NCI-H2171 (cell line): Measurements from ENCODE around the gene BAG2.

Experiments used
- DNase-seq: peaks from one replicate; lab custom pipeline; 2025; lab: John Stamatoyannopoulos, UW

Gene BAG2

DNA sequence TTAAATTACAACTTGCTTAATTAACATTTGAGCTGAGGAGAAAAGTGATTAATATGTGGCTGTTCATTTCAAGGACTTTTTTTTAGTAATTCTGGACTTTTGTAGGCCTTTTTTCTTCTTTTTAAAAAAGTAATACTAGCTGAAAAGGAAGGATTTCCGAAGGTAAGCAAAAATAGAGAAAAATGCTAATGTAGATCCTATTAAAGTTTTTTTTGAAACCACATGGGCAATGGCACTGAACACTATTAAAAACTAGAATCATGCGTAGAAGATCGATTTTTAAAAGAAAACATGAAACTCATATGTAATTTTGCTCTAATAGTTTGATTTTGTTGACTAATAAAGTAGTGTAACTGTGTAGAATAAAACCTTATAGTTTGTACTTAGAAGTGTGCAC, 2.4 kb downstream of the BAG2 start:
- no peak for DNase-seq

DNA sequence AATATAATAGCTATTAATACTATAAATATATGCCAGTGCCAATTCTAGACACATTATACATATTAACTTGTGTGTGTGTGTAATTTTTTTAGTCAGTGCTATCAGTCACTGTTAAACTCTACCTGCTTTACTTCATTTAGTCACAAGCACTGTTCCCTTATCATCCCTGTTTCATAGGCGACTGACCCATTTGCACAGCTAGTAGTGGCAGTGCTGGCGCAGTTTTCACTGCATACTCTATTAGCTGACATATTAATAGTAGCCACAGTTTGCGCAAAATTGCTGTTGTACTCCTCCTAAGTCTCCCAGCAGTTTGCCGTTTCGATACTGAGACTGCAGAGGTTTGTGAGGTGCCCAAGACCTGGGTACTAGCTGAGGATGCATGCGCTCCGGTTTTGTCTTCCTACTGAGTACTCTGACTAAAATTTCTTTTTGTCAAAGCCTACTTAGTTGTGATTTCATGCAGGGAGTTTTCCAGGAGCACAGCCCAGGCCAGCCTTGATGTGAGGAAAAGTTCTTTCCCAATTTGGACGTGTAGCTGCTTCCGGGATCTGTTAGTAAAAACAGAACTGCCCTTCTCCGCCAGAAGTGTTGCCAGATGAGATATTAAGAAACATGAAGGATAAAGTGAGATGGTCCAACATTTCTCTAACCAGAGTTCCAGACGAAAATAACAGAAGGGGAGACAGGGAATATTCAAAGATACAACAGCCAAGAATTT, 5.6 kb downstream of the BAG2 start:
- DNase-seq = no peak

DNA sequence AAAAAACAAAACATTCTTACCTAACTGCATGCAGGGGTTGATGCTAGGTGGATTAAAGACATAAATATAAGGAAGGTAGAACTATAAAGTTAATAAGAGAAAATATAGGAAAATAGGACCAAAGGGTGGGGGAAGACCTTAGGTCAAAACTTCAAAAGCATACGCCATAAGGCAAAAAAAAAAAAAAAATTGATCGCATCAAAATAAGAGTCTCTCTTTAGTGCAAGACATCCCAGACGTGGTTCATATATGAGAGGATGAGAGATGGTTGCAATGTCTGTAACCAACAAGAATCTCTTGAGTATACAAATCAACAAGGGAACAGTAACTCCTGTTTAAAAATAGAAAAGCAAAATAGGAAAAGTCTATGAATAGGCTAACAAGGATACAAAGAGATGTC, 8.5 kb downstream of the BAG2 start:
- DNase-seq = no peak

DNA sequence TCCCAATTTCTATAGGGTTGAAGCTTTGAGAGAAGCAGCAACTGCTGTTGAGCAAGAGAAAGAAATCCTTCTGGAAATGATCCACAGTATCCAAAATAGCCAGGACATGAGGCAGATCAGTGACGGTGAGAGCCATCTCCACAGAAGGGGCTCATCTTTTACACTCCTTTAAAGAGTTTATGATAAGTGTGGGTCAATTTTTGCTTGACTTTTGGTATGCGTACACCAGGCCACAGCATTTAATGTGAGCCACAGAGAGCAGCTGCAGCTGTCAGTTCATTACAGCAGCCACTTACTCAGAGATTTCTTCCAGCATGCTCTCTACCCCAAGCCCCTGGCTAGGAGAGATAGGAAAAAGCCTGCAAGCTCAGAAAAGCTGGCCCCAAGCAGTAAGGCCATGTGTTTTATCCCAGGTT, 9.9 kb downstream of the BAG2 start:
- no peak for DNase-seq

DNA sequence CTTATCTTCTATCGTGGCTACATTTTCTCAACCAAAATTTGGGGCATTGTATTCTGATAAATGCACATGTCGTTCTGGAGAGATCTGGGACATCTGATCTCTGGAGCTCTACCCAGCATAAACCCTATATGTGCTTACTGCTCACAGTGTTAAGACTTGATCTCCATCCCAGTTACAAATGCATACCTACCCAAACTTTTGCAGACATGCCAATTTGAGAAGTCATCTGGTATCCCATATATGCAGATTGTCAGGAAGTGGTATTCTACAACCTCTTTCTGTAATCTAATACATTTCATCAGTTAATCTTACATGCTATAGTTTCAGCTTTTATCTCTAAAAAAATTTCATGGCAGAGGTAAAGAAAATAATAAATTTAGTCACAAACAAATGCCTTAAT, 11.2 kb downstream of the BAG2 start:
- no peak for DNase-seq

DNA sequence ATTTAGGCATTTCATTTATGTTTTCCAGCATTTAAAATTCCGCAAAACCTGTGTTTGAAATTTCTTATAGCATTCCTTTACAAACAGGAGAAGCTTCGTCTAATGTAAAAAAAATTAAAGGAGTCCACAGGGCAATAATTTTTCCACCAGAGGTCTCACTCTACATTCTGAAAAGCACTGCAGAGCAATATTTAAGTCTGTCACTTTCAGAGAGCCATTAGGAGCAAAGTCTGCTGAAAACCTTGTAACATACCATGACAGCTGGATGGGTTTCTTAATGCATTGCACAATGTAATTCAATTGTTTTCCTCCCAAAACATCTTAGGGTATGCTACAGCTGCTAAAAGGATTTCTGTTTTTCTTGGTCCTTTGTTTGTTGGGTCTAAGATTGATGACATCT, 18.0 kb downstream of the BAG2 start:
- no peak for DNase-seq

DNA sequence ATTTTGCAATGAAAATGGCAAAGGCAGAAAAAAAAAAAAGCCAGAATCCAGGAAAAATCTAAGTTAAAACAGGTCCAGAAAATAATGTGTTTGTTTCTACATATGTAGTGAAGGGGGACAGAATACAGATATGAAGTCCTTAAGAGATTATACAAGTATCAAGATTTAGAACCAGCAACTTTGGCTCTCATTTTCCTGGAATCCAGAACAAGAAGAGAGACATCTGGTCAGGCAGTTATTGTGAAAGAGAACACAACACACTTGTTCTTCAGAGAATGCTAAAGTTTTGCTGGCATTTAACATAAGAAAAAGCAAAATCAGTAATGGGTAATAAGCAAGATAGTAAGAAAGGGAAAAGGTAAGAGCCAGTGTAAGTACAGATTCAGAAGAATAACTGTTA, 21.1 kb downstream of the BAG2 start:
- DNase-seq = no peak

DNA sequence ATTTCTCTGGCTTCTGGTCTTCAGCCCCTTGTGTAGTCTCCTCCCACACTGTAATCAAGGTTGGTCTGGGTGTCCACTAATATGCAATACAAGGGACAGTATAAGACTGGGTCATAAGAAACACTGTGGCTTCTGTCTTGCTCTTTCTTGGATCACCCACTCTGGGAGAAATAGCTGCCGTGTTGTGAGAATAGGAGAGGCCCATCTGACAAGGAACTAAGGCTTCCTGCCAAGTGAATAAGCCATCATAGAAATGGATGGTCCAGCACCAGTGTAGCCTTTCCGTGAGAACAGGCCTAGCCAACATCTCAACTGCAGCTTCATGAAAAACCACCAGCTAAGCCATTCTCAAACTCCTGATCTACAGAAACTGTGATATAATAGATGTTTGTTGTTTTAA, 23.3 kb downstream of the BAG2 start:
- no peak for DNase-seq

DNA sequence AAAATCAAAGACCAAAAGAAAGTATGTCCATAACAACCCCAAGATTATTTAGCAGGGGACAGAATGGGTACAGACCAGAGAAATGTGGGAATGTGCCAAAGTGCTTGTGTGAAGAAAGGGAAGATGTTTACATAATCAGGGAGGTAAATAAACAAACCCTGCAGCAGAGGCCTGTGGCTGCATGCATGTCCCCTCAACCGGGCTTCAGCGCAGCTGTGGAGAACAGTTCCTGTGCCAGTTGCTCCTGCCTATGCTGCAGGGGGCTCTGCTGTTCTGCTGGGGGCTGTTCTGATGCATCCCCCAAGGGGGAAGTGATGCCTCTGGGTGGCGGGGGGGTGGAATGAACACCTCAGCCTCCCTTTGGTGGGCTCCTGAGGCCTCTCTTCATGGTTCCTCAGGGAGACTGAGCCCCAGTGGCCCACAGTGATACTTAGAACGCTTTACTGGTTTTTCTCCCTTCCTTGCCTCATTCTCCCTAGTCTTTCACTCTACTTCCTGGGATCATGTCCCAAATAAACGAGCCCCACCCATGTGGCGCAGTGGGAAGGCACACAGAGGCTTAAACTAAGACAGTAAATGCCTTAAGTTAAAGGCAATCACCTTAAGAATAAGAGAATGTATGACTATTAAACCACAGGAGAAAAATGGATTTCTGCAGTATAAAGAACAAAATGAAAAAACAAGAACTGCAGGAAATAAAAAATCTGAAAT, 27.0 kb downstream of the BAG2 start:
- no peak for DNase-seq

DNA sequence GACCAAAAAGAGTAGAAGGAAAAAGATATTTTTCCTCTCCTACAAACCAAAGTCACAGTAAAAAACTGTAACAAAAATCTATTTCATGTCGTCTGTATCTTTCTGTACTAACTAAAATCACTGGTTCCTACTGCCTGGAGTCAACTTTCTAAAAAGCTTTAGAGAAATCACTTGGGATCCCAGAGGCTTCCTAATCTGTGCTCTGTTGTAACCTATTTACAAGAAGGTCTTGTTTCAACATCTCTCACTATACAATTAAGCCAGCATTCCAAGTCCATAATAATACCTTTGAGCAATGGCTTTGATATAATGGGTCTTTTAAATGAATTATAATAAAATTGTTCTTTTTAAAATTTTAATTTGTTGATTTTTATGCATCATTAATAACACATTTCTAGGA, 29.6 kb downstream of the BAG2 start:
- DNase-seq = no peak

DNA sequence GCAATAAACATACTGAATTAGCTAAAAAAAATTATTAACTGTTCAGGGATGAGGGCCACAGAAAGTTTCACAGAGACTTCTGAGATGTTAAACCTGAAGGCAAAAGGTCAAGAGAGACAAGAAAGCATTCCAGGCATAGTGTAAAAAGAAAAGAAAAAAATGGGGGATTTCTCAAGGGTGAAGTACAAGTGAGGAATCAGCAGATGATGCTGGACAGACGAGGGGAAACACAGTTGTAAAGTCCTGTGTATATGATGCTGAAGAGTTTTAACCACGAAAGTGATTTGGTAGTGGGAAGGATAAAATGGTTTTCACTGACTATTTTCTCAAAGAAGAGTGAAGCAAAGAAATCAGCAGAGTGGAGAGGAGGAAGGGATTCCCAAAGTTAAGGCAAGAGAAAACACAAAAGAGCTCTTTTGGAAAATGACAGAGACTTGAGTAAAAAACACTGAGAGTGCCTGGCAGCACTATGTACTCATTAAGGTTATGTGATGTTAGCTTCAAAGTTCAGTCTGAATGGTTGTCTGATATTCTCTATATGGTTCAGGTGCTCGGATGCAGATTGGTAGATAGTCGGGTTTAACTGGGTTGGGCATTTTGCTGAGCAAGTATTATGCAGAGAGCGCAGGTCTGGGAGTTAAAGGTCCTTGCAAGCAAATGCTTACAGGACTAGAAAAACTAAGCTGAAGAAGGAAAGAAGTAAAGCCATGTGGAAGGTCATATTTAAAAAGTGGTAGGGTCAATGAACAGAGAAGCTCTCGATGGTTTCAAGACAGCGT, 33.6 kb downstream of the BAG2 start:
- DNase-seq = no peak

DNA sequence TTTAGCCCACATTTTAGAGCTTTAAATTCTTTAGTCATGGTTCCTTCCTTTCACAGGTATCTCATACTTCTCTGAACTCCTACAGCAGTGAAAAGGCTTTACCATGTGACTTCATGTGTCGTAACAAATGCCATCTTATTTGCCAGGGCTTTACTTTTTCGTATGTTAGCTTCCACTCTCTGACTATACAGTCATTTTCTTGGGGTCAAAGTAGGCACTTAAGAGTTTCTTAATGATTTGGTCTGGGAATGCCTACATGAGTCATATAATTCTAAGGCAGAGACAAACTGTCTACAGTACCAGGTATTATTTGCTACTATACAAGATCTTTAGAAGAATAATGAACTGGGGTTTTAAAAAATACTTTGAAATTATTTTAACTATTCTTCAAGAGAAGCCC, 35.0 kb downstream of the BAG2 start:
- DNase-seq = no peak

DNA sequence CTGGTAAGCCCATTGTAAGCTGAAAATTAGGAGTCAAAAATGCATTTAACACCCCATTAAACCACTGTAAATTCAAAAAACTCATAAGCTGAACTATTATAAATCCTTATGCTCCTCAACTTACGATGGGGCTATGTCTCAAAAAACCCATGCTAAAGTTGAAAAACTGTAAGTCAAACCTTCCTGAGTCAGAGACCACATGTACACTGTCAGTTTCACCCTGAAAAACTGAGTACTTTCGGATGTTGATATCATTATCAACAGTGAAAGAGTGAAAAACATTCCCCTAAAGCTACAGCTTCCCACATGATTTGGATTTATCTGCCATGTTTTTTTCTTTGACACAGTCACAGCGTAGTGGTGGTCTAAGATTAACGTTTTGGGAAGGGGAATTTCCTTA, 35.7 kb downstream of the BAG2 start:
- no peak for DNase-seq

DNA sequence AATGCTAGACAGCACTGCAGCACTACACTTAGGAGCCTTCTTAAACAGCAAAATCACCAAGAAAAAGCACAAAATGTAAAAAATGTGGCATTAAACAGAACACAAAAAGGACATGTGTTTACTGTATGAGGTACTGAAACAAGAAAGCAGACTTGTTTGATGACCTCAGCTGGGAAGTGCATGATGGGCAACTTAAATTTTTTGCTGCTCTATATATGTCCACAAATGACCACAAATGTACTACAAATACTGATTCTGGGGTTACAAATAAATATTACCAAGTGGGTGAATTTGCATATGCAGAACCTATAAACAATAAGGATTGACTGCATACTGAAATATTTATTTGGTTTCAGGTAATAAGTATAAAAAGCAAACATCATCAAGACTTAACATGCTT, 36.9 kb downstream of the BAG2 start:
- no peak for DNase-seq

DNA sequence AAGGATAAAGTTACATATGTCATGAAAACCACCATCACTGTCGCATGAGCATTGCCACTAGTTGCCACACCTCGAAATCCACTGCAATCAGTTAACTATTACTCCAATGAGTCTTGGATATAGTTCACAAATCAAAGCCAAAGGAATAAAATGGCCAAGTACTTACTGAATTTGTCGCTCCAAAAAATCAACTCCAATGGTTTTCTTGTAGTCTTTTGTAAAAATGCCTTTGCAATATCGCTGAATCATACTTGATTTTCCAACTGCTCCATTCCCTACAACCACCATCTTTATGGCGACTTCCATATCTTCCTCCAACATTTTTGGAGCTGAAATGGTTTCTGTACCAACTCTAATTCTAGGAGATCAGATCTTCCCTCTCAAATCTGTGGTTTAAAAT, 37.9 kb downstream of the BAG2 start:
- no peak for DNase-seq

DNA sequence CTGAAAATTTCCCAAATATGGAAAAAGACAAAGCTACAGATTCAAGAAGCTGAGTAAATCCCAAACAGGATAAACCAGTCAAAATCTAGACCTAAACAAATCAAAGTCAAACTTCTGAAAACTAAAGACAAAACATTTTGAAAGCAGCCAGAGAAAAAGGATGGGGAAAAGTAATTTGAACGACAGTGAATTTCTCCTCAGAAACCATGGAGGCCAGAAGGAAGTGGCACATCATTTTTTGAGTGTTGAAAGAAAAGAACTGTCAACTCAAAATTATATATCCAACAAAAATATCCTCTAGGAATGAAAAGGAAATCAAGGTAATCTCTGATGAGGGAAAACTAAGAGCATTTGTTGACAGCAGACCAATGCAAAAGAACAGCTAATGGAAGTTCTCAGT, 43.1 kb downstream of the BAG2 start:
- DNase-seq = no peak

DNA sequence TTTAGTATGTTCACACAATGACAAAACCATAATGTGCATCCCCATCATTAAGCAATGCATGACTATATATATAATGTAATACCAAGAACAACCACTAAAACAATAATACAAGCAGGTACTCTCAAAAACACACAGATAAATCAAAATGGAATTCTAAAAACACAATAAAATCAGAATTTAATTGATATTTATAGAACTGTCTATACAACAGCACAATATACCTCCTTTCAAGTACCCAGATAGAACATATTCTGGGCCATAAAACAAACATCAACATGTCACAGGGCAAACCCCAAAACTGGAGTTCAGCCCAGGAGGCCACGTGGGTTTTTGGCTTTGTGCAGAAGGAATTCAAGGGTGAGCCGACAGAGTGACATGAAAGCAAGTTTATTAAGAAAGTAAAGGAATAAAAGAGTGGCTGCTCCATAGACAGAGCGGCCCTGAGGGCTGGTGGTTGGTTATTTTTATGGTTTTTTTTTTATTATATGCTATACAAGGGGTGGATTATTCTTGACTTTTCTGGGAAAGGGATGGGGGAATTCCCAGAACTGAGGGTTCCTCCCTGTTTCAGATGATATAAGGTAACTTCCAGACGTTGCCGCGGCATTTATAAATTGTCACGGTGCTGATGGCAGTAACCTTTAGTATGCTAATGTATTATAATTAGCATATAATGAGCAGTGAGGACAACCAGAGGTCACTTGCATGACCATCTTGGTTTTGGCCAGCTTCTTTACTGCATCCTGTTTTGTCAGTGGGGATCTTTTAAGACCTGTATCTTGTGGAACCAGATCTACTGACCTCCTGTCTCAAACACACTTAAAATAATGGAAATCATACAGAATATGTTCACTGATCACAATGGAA, 44.3 kb downstream of the BAG2 start:
- DNase-seq = no peak

DNA sequence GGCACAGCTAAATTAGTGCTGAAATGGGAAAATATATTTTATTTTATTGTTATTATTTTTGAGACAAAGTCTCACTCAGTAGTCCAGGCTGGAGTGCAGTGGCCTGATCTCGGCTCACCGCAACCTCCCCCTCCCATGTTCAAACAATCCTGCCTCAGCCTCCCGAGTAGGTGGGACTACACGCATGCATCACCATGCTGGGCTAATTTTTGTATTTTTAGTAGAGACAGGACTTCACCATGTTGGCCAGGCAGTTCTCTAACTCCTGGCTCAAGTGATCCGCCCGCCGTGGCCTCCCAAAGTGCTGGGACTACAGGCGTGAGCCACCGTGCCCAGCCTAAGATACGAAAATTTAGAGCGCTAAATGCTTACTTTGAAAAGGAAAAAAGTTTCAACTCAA, 45.1 kb downstream of the BAG2 start:
- no peak for DNase-seq

DNA sequence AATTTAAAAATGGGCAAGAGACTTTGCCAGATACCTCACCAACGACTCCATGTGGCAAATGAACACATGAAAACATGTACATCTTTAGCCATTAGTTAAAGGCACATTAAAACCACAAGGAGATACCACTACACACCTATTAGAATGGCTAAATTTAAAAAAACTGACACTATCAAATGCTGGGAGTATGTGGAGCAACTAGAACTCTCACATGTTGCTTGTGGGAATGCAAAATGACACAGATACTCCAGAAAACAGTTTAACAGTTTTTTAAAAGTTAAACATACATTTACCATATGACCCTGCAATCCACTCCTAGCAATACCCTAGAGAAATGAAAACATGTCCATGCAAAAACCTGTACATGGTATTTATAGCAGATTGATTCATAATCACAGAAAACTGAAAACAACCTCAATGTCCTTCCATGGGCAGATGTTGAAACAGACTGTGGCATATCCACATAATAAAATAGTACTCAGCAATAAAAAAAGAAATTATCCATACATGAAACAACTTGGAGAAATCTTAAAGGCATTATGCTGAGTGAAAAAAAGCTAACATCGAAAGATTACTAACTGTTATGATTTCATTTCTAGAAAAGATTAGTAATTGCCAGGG, 48.1 kb downstream of the BAG2 start:
- DNase-seq = no peak

DNA sequence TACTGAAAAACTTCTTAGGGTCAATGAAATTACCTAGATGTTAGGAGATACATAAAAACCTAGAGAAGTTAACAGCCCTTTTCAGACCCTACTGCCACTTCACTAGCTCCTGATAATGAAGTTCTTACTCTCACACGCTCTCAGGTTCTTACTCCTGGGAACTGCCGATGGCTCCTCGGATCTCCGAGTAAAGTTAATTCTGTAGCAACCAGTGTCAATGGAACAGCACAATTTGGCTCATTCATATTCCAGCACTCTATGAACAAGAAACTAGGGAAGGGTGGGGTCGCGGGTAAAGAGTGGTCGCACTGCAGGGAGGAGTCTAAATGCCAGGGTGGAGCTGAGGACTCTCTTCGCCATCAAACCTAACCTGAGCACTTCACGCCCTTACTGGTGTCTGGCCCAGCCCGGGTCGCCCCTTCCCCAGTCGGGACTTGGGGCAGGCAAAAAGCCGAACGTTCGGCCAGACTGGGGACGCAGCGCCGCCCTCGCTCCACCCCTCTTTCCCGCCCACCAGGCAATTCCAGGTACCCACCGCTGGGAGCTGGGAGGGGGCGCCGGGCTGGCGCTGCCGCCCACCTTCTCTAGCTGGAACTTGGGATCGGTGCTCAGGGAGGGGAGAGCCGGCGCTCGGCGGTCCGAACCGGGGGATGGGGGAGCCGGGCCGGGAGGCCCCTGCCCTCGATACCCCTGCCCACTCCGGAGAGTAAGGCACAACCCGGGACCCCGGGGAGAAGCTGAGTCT, 49.2 kb downstream of the BAG2 start:
- DNase-seq = peak; percentile 50
